Transverse colon (tissue), 4 donors: ENCODE measurements around the gene HOXD11. TPM values are rescaled to one million over a fixed set of nuclear protein-coding genes. Genes with fewer than 3 reads are reported as not detected.

Source experiments
- DNase-seq: peaks from one replicate; pipeline ENCODE4 v3.0.0-alpha.2; 2019
- H3K27ac ChIP-seq, 4 donors: fragments of 200-600 bp; sonication (generic); 2 replicates each; pipeline ENCODE4 v1.5.1; 2016 to 2018; ENCODE audit warnings: inconsistent platforms in 4 of 4
- H3K27me3 ChIP-seq: fragments of 200-600 bp; sonication (generic); 2 replicates; pipeline ENCODE4 v1.5.1; 2017; ENCODE audit warnings: inconsistent platforms
- H3K36me3 ChIP-seq, 4 donors: fragments of 200-600 bp; sonication (generic); 2 replicates each; pipeline ENCODE4 v1.5.1; 2017 to 2019; ENCODE audit warnings: inconsistent platforms in 4 of 4
- H3K4me1 ChIP-seq, 4 donors: fragments of 200-600 bp; sonication (generic); 2 replicates each; pipeline ENCODE4 v1.5.1; 2017 to 2020; ENCODE audit warnings: inconsistent platforms in 4 of 4
- H3K4me3 ChIP-seq, 4 donors: fragments of 200-600 bp; sonication (generic); 1 replicate in 1 of 4; 2 replicates in 3 of 4; pipeline versions ENCODE4 v1.5.1 to v1.6.1; 2017 to 2019; ENCODE audit warnings: inconsistent platforms in 4 of 4
- H3K9me3 ChIP-seq, 2 donors: fragments of 200-600 bp; sonication (generic); 2 replicates each; pipeline ENCODE4 v1.5.1; 2017 to 2019; ENCODE audit warnings: inconsistent platforms in 2 of 2
- EP300 ChIP-seq: sonication (generic); formaldehyde crosslinking; IDR thresholded peaks from one replicate; pipeline ENCODE4 v1.6.1; 2017; ENCODE audit warnings: antibody characterized with exemption, low read depth
- POLR2A ChIP-seq: fragments of 450-650 bp; IDR thresholded peaks from one replicate; pipeline ENCODE4 v1.6.1; 2016; ENCODE audit warnings: antibody characterized with exemption, mild to moderate bottlenecking, moderate library complexity
- POLR2AphosphoS5 ChIP-seq, 3 donors: sonication (generic); formaldehyde crosslinking; IDR thresholded peaks; one replicate each; pipeline ENCODE4 v1.6.1; 2016; ENCODE audit warnings: antibody characterized with exemption in 3 of 3
- WGBS, 2 donors: methylation state at CpG; one replicate each; pipeline ENCODE4 v1.1.5; 2018; ENCODE audit warnings: low coverage in 1 of 2; 5-methylcytosine and 5-hydroxymethylcytosine counted together
- in situ Hi-C, 4 donors: fragments of 200-750 bp; cut with MboI; loops; one replicate each; pipeline versions ENCODE4 v1.15.0 to v1.15.1; 2017; ENCODE audit warnings: low sequenced_read_pairs in 3 of 4, low pct_ligation_motif_present in 1 of 4, low pct_unique_long_range_greater_than_20kb in 1 of 4
- intact Hi-C: fragments of 100-400 bp; cut with DNase I; formaldehyde crosslinking; loops from one replicate; pipeline ENCODE4 v1.15.1; 2023; ENCODE audit warnings: low total_unique reads
- total RNA-seq, 4 donors: library from RNA; depleted of rRNA; stranded (reverse); fragments of >200 nt; gene quantifications; one replicate each; pipeline ENCODE4 v1.1.0, GENCODE V29; 2016
- TF ChIP-seq, protein P1 (sequence below), 5 experiments: fragments of 200-600 bp in 3 of 5; fragments of 450-650 bp in 2 of 5; sonication (generic) in 3 of 5; IDR thresholded peaks; 1 replicate in 2 of 5; 2 replicates in 3 of 5; pipeline ENCODE4 v1.5.1; 2016 to 2017; ENCODE audit warnings: antibody characterized with exemption in 5 of 5, inconsistent platforms in 3 of 5, mild to moderate bottlenecking in 2 of 5, moderate library complexity in 1 of 5

The HOXD11 gene
- total RNA-seq, 4 donors from 2014 or later = 0.41 to 13.5 (median 4.4) TPM

DNA sequence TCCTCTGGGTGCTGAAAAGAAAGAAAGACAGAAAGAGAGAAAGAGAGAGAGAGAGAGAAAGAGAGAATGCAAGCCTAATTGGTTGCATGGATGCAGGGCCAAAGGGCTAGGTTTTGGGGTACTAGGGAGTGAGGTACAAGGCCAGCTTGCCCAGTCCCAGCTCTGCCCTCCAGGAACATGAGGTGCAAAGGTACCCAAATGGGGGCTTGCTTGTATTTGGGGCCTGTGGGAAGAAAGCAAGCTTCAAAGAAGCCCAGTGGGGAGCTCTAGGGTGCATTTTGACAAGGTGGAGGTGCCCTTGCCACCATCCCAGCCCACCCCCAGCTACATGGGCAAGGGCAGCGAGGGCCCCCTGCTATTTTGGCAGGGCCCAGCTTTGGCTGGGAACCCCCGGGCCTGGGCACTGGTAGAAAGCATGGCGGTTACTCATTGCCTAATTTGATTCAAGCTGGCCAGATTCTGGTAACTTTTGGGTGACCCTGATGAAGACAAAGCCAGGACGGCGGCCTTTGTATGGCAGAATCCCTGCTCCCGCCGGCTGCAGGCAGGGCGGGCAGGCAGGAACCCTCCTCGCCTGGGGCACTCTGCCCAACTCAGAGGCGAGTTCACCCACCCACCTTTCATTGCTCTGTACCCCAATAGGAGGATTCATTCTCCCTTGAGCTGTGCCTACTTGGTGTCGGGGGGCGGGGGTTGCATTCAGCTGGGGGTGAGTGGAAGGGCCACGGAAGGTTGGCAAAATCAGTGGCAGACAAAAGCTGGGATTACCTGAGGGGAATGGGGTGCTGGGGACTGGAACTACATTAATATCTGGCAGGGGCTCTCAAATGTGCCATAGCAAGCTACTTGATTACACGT lies 43.7 kb downstream of the HOXD11 start:
- in situ Hi-C loops (no loop called here), intact Hi-C loops (no loop called here)
- WGBS, 2 donors = 80 to 82% methylated on average over 1 to 14 of the region's 14 CpGs
- H3K4me3 ChIP-seq = no peak overlapping the region
- no peaks in the 10 kb centered on the region for H3K9me3 ChIP-seq
- DNase-seq = no peak
- TF ChIP-seq, protein P1, sequence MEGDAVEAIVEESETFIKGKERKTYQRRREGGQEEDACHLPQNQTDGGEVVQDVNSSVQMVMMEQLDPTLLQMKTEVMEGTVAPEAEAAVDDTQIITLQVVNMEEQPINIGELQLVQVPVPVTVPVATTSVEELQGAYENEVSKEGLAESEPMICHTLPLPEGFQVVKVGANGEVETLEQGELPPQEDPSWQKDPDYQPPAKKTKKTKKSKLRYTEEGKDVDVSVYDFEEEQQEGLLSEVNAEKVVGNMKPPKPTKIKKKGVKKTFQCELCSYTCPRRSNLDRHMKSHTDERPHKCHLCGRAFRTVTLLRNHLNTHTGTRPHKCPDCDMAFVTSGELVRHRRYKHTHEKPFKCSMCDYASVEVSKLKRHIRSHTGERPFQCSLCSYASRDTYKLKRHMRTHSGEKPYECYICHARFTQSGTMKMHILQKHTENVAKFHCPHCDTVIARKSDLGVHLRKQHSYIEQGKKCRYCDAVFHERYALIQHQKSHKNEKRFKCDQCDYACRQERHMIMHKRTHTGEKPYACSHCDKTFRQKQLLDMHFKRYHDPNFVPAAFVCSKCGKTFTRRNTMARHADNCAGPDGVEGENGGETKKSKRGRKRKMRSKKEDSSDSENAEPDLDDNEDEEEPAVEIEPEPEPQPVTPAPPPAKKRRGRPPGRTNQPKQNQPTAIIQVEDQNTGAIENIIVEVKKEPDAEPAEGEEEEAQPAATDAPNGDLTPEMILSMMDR (IDR thresholded peaks at IDR 0.05) = no peak
- no peak for TF ChIP-seq EP300
- no peak for TF ChIP-seq POLR2A
- no peak for TF ChIP-seq POLR2AphosphoS5 (IDR thresholded peaks at IDR 0.05)
- H3K27ac ChIP-seq = no peak overlapping the region
- H3K36me3 ChIP-seq = peaks cover 0 to 8% (median 0%) of the 10 kb centered on the region in 4 donors
- peaks cover 5 to 10% (median 8%) of the 10 kb centered on the region in 4 donors for H3K4me1 ChIP-seq
- H3K27me3 ChIP-seq = peaks cover 31% of the 10 kb centered on the region

DNA sequence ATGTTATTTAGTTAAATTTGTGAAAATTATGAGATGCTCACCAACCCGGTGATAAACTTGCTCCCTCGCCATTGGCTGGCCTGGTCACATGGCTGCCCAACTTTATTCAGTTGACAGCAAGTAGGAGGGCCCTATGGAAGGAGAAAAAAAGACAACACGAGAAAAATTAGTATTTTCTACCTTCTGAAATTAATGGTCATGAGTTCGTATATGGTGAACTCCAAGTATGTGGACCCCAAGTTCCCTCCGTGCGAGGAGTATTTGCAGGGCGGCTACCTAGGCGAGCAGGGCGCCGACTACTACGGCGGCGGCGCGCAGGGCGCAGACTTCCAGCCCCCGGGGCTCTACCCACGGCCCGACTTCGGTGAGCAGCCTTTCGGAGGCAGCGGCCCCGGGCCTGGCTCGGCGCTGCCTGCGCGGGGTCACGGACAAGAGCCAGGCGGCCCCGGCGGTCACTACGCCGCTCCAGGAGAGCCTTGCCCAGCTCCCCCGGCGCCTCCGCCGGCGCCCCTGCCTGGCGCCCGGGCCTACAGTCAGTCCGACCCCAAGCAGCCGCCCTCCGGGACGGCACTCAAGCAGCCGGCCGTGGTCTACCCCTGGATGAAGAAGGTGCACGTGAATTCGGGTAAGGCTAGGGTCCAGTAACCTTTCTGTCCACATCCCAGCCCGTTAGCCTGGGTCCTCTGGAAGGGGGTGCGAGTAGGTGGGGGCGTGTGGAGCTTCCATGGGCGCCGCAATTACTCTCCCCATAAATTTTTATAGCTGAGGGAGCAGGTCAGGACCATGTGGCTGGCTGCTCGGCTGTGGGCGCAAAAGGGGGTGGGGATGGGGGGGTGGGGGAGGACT lies 44.6 kb downstream of the HOXD11 start, which contains the start of gene HOXD4:
Gene HOXD4 (plus strand): TSS at position 109 of the 846 bp plus-strand sequence. CDS start 84 bp downstream, at position 193.
- TF ChIP-seq EP300 (no peak), POLR2A (no peak), POLR2AphosphoS5 (IDR thresholded peaks at IDR 0.05) (no peak)
- TF ChIP-seq, protein P1 (IDR thresholded peaks at IDR 0.05) = no peak
- peaks cover 0 to 4% (median 3%) of the 10 kb centered on the region in 4 donors for H3K4me1 ChIP-seq
- peak within 1 kb of the TSS in 1 of 4 donors; percentile 19 for H3K27ac ChIP-seq
- intact Hi-C loops = no loop called here
- no peaks in the 10 kb centered on the region for H3K9me3 ChIP-seq
- peaks cover 0 to 8% (median 0%) of the 10 kb centered on the region in 4 donors for H3K36me3 ChIP-seq
- DNase-seq = no peak
- WGBS, 2 donors = 28 to 65% methylated on average over 4 to 50 of the region's 55 CpGs
- peaks cover 39% of the 10 kb centered on the region for H3K27me3 ChIP-seq
- in situ Hi-C loops = no loop called here
- peak within 1 kb of the TSS in 1 of 4 donors; percentile 2 for H3K4me3 ChIP-seq

DNA sequence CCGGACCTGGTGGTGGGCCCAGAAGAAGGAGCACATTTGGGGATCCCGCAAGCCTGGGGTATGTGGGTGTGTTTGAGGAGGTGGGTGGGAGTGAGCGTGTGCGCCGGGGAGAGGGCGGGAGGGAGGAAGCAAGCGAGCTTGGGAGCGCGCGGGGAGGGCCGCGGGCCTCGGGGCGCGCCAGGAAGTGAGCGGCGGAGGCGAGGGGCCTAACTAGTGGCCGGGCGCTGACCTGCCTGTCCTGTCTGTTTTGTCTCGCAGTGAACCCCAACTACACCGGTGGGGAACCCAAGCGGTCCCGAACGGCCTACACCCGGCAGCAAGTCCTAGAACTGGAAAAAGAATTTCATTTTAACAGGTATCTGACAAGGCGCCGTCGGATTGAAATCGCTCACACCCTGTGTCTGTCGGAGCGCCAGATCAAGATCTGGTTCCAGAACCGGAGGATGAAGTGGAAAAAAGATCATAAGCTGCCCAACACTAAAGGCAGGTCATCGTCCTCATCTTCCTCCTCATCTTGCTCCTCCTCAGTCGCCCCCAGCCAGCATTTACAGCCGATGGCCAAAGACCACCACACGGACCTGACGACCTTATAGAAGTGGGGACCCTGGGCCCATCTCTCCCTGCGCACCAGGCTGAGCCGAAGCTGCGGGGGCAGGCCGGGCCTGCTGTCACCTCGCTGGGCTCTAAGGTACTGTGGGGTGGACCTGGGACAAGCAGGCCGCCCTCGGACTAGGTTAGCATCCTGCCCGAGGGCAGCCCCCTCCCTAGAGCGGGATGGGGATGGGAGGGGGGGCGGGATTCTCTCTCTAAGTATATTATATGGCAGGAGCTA lies 45.5 kb downstream of the HOXD11 start:
- H3K27me3 ChIP-seq = peaks cover 48% of the 10 kb centered on the region

More for the DNA sequence above, 45.5 kb downstream of the HOXD11 start:
- Histone ChIP-seq H3K4me1 (peaks cover 0 to 9% (median 4%) of the 10 kb centered on the region in 4 donors), H3K9me3 (no peaks in the 10 kb centered on the region), H3K36me3 (peaks cover 0 to 8% (median 0%) of the 10 kb centered on the region in 4 donors), H3K4me3 (no peak overlapping the region), H3K27ac (no peak overlapping the region)
- in situ Hi-C loops (no loop called here), intact Hi-C loops (no loop called here)
- TF ChIP-seq, protein P1 (IDR thresholded peaks at IDR 0.05) = no peak
- TF ChIP-seq EP300 = no peak
- no peak for TF ChIP-seq POLR2A
- no peak for TF ChIP-seq POLR2AphosphoS5 (IDR thresholded peaks at IDR 0.05)
- DNase-seq = no peak
- WGBS, 2 donors = 65 to 72% methylated on average over 2 to 45 of the region's 48 CpGs
